ENCODE data around the gene KDM5B.

DNA sequence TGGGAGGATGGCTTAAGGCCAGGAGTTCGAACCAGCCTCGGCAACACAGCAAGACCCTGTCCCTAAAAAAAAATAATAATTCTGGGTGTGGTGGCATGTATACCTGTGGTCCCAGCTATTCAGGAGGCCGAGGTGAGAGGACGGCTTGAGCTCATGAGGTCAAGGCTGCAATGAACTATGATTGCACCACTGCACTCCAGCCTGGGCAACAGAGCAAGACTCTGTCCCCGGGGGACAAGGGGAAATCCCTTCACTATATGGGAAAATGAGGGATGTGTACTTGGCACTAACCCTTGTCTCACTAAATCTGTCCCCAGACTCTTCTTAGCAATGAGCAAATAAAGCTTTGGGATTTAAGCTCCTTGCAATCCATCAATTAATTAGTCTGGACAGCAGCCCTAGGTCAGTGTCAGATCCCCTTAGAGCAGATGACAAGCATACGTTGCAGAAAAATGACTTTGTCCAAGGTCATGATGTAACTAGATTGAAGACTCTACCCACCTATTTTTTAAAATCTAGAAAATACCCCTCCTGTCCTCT lies 9.4 kb downstream of the KDM5B start:
- TF ChIP-seq SMC3 (conservative IDR thresholded peaks at IDR 0.05; ENCODE audit: poor library complexity) = no peak
- TF ChIP-seq, protein P1, sequence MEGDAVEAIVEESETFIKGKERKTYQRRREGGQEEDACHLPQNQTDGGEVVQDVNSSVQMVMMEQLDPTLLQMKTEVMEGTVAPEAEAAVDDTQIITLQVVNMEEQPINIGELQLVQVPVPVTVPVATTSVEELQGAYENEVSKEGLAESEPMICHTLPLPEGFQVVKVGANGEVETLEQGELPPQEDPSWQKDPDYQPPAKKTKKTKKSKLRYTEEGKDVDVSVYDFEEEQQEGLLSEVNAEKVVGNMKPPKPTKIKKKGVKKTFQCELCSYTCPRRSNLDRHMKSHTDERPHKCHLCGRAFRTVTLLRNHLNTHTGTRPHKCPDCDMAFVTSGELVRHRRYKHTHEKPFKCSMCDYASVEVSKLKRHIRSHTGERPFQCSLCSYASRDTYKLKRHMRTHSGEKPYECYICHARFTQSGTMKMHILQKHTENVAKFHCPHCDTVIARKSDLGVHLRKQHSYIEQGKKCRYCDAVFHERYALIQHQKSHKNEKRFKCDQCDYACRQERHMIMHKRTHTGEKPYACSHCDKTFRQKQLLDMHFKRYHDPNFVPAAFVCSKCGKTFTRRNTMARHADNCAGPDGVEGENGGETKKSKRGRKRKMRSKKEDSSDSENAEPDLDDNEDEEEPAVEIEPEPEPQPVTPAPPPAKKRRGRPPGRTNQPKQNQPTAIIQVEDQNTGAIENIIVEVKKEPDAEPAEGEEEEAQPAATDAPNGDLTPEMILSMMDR (IDR thresholded peaks at IDR 0.05; ENCODE audit: poor library complexity, severe bottlenecking) = no peak
- no peak for TF ChIP-seq EP300 (conservative IDR thresholded peaks at IDR 0.05; ENCODE audit: poor library complexity, severe bottlenecking)

Measured in neural cell (in vitro differentiated cells).